Pancreas (tissue), 10 donors: ENCODE measurements around the gene SLC30A3. TPM values are rescaled to one million over a fixed set of nuclear protein-coding genes. Genes with fewer than 3 reads are reported as not detected.

Source experiments
- ATAC-seq, 4 donors: fragments of 200-7000 bp; cut with Tn5 transposase; one replicate each; pipeline versions ENCODE4 v1.8.0 to v1.9.1; 2020; ENCODE audit warnings: mild to moderate bottlenecking in 4 of 4, moderate library complexity in 4 of 4
- DNase-seq, 6 donors: peaks; one replicate each; pipeline ENCODE4 v3.0.0-alpha.2; 2020
- FAIRE-seq: peaks from 2 replicates; lab custom pipeline; 2012; peaks lifted over from hg19 to GRCh38; lab: Jason Lieb, UNC
- H3K27ac ChIP-seq, 4 donors: fragments of 200-600 bp; sonication (generic); 1 replicate in 3 of 4; 2 replicates in 1 of 4; pipeline versions ENCODE4 v1.5.0 to v1.8.0; 2020
- H3K27me3 ChIP-seq, 4 donors: fragments of 200-600 bp; one replicate each; pipeline ENCODE4 v1.8.0; 2021
- H3K36me3 ChIP-seq, 3 donors: fragments of 200-600 bp; sonication (generic) in 1 of 3; one replicate each; pipeline versions ENCODE4 v1.5.0 to v1.8.0; 2020 to 2021
- H3K4me1 ChIP-seq, 3 donors: fragments of 200-600 bp; one replicate each; pipeline ENCODE4 v1.8.0; 2021
- H3K4me3 ChIP-seq, 4 donors: fragments of 200-600 bp; sonication (generic) in 2 of 4; one replicate each; pipeline versions ENCODE4 v1.5.0 to v1.8.0; 2020 to 2021
- H3K9me3 ChIP-seq, 4 donors: fragments of 200-600 bp; one replicate each; pipeline ENCODE4 v1.8.0; 2021
- WGBS, 2 donors: extraction: QIAGEN DNeasy Blood & Tissue Kit; methylation state at CpG; one replicate each; pipeline ENCODE4 v1.1.7; 2013; 5-methylcytosine and 5-hydroxymethylcytosine counted together
- intact Hi-C, 3 donors: fragments of 100-400 bp; cut with DNase I; formaldehyde crosslinking; loops; one replicate each; pipeline versions ENCODE4 v1.11.1 to v1.14.2; 2022
- polyA plus RNA-seq, 2 donors: library from polyadenylated mRNA; stranded (reverse); fragments of 200-250 nt; gene quantifications; one replicate each; pipeline ENCODE4 v1.2.3, GENCODE V29; 2013
- total RNA-seq, 6 donors: library from RNA; stranded (reverse); fragmentation: NEBNext Ultra II Directional in 4 of 6; extraction: Animal tissue kit (Norgen Biotek cat#: 25700) in 4 of 6; gene quantifications; one replicate each; pipeline versions ENCODE4 v1.2.1 to v1.2.4, GENCODE V29; 2021 to 2023
- TF ChIP-seq, protein P1 (sequence below), 4 donors: fragments of 200-600 bp; sonication (generic) in 3 of 4; IDR thresholded peaks; one replicate each; pipeline versions ENCODE4 v1.5.0 to v1.8.0; 2021; ENCODE audit warnings: antibody characterized with exemption in 4 of 4
- donor health status: healthy with polysubstance abuse.
- donor health status: DM: no; HTN: no; CAD: no; lungs with moderate emphysema.
- donor health status: DM: no; HTN: no; CAD: no.
- donor health status: control.
- donor health status: control.
- donor health status: Bipolar disorder and iron deficiency.
- donor health status: DM: yes; HTN: yes; CAD: no.
- donor health status: DM: no; HTN: no; CAD: no.
- donor health status: DM: no; HTN: no; CAD: no.
- donor health status: DM: yes; HTN: yes; CAD: no.

SLC30A3 gene
- total and polyA plus RNA-seq, 8 donors: 0.12 to 0.15 TPM; not detected in 6

DNA sequence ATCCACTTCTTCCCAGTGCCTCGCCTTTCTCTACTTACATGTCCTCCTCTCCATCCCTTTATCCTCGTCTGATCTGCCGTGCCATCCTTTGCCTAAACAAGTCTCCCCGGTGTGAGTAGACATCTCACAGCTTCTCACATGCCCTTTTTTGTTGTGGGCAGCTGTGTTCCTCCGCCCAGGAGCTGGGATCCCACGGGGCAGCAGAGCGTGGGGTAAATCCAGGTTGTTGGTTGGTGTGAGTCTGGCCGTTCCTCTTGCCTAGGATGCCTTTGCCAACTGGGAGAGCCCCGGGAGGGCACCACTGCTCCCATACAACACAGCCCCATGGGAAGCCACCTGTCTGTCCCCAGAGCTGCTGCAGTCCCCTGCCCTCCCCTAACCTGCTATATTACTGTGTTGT lies 22.4 kb downstream of the SLC30A3 start:
- peak in 1 of 6 donors; percentile 18 for DNase-seq
- no peak overlapping the region for H3K4me3 ChIP-seq
- no peak for FAIRE-seq
- no peaks in the 10 kb centered on the region for H3K4me1 ChIP-seq
- H3K27ac ChIP-seq: no peak overlapping the region
- no peak for ATAC-seq
- H3K36me3 ChIP-seq: peaks cover 4 to 73% (median 38%) of the 10 kb centered on the region in 3 donors
- H3K9me3 ChIP-seq: no peaks in the 10 kb centered on the region
- TF ChIP-seq, protein P1, sequence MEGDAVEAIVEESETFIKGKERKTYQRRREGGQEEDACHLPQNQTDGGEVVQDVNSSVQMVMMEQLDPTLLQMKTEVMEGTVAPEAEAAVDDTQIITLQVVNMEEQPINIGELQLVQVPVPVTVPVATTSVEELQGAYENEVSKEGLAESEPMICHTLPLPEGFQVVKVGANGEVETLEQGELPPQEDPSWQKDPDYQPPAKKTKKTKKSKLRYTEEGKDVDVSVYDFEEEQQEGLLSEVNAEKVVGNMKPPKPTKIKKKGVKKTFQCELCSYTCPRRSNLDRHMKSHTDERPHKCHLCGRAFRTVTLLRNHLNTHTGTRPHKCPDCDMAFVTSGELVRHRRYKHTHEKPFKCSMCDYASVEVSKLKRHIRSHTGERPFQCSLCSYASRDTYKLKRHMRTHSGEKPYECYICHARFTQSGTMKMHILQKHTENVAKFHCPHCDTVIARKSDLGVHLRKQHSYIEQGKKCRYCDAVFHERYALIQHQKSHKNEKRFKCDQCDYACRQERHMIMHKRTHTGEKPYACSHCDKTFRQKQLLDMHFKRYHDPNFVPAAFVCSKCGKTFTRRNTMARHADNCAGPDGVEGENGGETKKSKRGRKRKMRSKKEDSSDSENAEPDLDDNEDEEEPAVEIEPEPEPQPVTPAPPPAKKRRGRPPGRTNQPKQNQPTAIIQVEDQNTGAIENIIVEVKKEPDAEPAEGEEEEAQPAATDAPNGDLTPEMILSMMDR (IDR thresholded peaks at IDR 0.05): no peak
- intact Hi-C loops: no loop called here
- no peaks in the 10 kb centered on the region for H3K27me3 ChIP-seq
- 90 to 96% methylated on average over 9 of the region's 9 CpGs for WGBS, 2 donors

DNA sequence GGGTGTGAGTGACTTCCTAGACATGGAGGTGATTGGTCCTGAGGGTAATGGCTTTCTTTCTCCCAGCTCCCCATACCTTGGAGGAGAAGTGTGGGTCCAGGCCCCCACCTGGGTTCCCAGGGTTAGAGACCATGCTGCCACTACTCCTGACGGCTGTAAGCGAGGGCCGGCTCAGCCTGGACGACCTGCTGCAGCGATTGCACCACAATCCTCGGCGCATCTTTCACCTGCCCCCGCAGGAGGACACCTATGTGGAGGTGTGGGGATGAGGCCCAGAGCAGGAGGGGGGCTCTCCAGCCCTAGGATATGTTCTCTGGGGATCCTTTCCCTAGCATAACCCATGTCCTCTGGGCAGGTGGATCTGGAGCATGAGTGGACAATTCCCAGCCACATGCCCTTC lies 23.9 kb downstream of the SLC30A3 start:
- Histone ChIP-seq H3K36me3 (peaks cover 8 to 87% (median 45%) of the 10 kb centered on the region in 3 donors), H3K4me1 (no peaks in the 10 kb centered on the region), H3K9me3 (no peaks in the 10 kb centered on the region), H3K27me3 (no peaks in the 10 kb centered on the region), H3K4me3 (no peak overlapping the region), H3K27ac (no peak overlapping the region)
- DNase-seq (peak in 1 of 6 donors; percentile 32), ATAC-seq (no peak), FAIRE-seq (no peak)
- TF ChIP-seq, protein P1 (IDR thresholded peaks at IDR 0.05): no peak
- WGBS, 2 donors: 92 to 94% methylated on average over 8 of the region's 8 CpGs
- intact Hi-C loops: no loop called here

DNA sequence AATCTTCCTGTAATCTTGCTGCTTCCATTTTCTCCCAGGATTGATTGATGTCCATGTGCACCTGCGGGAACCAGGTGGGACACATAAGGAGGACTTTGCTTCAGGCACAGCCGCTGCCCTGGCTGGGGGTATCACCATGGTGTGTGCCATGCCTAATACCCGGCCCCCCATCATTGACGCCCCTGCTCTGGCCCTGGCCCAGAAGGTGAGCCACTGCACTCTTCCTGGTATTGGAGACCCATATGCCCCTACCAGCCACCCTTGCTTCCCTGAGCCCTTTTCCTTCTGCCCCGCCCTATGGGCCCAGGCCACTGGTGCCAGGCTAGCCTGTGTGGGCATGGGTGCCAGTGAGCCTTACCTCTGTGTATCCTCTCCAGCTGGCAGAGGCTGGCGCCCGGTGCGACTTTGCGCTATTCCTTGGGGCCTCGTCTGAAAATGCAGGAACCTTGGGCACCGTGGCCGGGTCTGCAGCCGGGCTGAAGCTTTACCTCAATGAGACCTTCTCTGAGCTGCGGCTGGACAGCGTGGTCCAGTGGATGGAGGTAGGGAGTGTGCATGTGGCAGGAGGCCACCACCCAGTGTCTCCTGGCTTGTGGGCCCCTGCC lies 25.4 kb downstream of the SLC30A3 start:
- TF ChIP-seq, protein P1 (IDR thresholded peaks at IDR 0.05): no peak
- intact Hi-C loops: no loop called here
- DNase-seq: no peak
- Histone ChIP-seq H3K36me3 (peaks cover 8 to 91% (median 53%) of the 10 kb centered on the region in 3 donors), H3K9me3 (no peaks in the 10 kb centered on the region), H3K27ac (no peak overlapping the region), H3K4me1 (no peaks in the 10 kb centered on the region), H3K27me3 (no peaks in the 10 kb centered on the region), H3K4me3 (no peak overlapping the region)
- WGBS, 2 donors: 93 to 97% methylated on average over 15 of the region's 15 CpGs
- ATAC-seq: no peak
- FAIRE-seq: no peak

DNA sequence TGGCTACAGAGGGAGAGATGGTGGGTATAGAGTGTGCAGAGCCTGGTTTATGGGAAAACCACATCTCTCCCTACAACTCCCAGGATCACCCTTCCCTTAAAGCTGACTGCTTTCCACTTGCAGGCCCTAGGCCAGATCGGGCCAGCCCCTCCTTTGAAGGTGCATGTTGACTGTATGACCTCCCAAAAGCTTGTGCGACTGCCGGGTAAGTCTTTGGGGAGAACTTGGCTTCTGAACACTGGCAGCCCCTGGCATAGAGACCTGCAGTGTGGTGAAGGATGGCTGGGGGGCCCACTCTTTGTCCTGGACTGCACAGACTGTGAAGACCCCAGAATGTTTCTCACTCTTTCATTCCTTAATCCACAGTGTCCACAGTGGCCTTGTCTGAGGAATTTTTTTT lies 26.2 kb downstream of the SLC30A3 start:
- 92 to 98% methylated on average over 3 of the region's 3 CpGs for WGBS, 2 donors
- ATAC-seq: no peak
- no peak for FAIRE-seq
- peaks cover 12 to 91% (median 60%) of the 10 kb centered on the region in 3 donors for H3K36me3 ChIP-seq
- no peak overlapping the region for H3K27ac ChIP-seq
- intact Hi-C loops: no loop called here
- H3K4me1 ChIP-seq: no peaks in the 10 kb centered on the region
- no peaks in the 10 kb centered on the region for H3K9me3 ChIP-seq
- no peak for DNase-seq
- no peak overlapping the region for H3K4me3 ChIP-seq
- H3K27me3 ChIP-seq: no peaks in the 10 kb centered on the region
- TF ChIP-seq, protein P1 (IDR thresholded peaks at IDR 0.05): no peak

DNA sequence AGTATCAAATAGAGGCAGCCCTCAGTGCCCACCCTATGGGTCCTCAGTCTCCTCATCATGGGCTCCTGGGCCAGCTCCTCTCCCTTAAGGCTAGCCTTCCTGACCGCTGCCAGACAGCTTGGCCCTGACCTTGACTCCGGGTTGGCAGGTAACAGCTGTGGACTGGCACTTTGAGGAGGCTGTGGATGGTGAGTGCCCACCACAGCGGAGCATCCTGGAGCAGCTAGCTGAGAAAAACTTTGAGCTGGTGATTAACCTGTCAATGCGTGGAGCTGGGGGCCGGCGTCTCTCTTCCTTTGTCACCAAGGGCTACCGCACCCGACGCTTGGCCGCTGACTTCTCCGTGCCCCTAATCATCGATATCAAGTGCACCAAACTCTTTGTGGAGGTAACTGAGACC lies 26.7 kb downstream of the SLC30A3 start:
- Histone ChIP-seq H3K4me3 (no peak overlapping the region), H3K9me3 (no peaks in the 10 kb centered on the region), H3K27ac (no peak overlapping the region), H3K36me3 (peaks cover 15 to 93% (median 62%) of the 10 kb centered on the region in 3 donors), H3K4me1 (no peaks in the 10 kb centered on the region), H3K27me3 (no peaks in the 10 kb centered on the region)
- TF ChIP-seq, protein P1 (IDR thresholded peaks at IDR 0.05): no peak
- ATAC-seq (no peak), FAIRE-seq (no peak), DNase-seq (no peak)
- intact Hi-C loops: no loop called here
- WGBS, 2 donors: 89 to 91% methylated on average over 12 of the region's 12 CpGs
